Epithelial cell of esophagus (primary cell): ENCODE measurements around the gene SALL3.

Experiments
- DNase-seq: peaks from one replicate; pipeline ENCODE4 v3.0.0; 2010; ENCODE audit warnings: low read depth
- H3K4me3 ChIP-seq: 2 replicates; pipeline ENCODE4 v1.5.1; 2011; ENCODE audit warnings: mild to moderate bottlenecking, low read length, control low read depth
- TF ChIP-seq, protein P1 (sequence below): IDR thresholded peaks from 2 replicates; pipeline ENCODE4 v1.5.1; 2011; ENCODE audit warnings: low read depth, mild to moderate bottlenecking, low read length, control low read depth, inconsistent platforms; ENCODE audit not compliant: insufficient read depth; ENCODE audit errors: missing control alignments

The SALL3 gene

GRCh38 chr18:78948707-78949106, 30.9 kb upstream of the SALL3 start:
- DNase-seq, result no peak
- TF ChIP-seq, protein P1, sequence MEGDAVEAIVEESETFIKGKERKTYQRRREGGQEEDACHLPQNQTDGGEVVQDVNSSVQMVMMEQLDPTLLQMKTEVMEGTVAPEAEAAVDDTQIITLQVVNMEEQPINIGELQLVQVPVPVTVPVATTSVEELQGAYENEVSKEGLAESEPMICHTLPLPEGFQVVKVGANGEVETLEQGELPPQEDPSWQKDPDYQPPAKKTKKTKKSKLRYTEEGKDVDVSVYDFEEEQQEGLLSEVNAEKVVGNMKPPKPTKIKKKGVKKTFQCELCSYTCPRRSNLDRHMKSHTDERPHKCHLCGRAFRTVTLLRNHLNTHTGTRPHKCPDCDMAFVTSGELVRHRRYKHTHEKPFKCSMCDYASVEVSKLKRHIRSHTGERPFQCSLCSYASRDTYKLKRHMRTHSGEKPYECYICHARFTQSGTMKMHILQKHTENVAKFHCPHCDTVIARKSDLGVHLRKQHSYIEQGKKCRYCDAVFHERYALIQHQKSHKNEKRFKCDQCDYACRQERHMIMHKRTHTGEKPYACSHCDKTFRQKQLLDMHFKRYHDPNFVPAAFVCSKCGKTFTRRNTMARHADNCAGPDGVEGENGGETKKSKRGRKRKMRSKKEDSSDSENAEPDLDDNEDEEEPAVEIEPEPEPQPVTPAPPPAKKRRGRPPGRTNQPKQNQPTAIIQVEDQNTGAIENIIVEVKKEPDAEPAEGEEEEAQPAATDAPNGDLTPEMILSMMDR, result no peak
- no peak overlapping the region for H3K4me3 ChIP-seq

DNA sequence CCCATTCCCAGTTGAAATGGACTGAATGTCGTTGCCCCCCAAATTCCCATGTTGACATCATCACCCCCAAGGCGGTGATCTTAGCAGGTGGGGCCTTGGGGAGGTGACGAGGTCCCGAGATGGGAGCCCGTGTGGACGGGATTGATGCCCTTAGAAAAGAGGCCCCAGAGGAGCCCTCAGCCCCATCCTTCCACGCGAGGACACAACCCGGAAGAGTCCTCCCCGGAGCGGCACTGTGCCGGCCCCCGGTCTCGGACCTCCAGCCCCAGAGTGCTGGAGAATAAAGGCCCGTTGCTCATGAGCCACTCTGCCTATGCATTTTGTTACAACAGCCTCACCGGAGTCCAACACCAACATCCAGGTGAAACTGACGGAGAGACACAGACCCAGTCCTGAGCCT, 30.4 kb upstream of the SALL3 start:
- DNase-seq, result no peak
- no peak overlapping the region for H3K4me3 ChIP-seq
- TF ChIP-seq, protein P1, result no peak

DNA sequence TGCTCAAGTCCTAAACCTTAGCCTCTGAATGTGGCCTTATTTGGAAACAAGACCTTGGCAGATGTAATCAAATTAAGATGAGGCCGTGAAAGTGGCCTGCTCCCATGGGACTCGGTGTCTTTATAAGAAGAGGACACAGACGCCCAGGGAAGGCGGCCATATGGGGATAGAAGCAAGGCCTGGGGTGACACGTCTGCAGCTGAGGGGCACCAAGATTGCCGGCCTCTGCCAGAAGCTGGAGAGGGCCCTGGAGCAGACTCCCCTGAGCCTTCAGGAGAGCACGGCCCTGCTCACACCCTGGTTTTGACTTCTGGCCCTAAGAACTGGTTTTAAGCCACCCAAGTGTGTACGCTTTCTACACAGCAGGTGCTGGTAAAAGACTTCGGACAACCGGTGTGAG, 29.2 kb upstream of the SALL3 start:
- no peak for DNase-seq

DNA sequence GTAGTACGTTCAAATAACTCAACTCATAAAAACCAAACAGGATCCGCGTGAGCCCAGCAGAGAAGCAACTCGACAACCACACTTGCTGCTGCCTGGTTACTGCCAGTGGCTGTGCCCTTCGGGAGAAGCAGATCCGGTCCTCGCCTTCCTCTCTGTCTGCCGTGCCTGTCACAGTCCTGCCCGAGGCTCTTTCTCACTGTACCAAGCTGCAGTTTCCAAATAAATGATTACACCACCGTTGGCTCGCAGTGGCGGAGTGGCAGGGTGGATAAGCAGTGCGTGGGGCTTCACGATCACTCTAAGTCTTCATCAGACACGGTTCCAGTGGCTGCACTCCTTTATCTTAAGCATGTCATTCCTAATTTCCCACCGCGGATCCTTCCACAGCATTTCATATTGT, 26.1 kb upstream of the SALL3 start:
- TF ChIP-seq, protein P1, result no peak
- no peak for DNase-seq
- H3K4me3 ChIP-seq, result no peak overlapping the region

More for the DNA sequence above, 29.2 kb upstream of the SALL3 start:
- H3K4me3 ChIP-seq, result no peak overlapping the region
- TF ChIP-seq, protein P1, result no peak

GRCh38 chr18:78955051-78955450, 24.6 kb upstream of the SALL3 start:
- DNase-seq, result no peak
- no peak overlapping the region for H3K4me3 ChIP-seq
- TF ChIP-seq, protein P1, result no peak

GRCh38 chr18:78957140-78957539, 22.5 kb upstream of the SALL3 start:
- no peak for DNase-seq
- H3K4me3 ChIP-seq, result no peak overlapping the region
- TF ChIP-seq, protein P1, result no peak

DNA sequence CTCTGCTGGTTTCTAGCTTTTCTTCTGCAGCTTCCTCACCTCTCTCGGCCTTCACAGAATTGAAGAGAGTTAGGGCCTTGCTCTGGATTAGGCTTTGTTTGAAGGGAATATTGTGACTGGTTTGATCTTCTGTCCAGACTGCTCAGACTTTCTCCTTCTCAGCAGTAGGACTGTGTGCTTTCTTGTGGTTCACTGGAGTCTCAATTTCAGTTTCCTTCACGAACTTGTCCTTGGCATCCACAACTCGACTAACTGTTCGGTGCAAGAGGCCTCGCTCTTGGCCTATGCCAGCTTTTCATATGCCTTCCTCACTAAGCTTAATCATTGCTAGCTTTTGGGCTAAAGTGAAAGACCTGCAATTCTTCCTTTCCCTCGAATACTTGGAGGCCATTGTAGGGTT, 18.9 kb upstream of the SALL3 start:
- TF ChIP-seq, protein P1, result no peak
- H3K4me3 ChIP-seq, result no peak overlapping the region
- no peak for DNase-seq
